ENCODE measurements around the gene DPYD.

- TF ChIP-seq CTCF (IDR thresholded peaks at IDR 0.05; ENCODE audit: insufficient read depth, low read depth, low read length): no peak
- TF ChIP-seq EZH2 (IDR thresholded peaks at IDR 0.05; ENCODE audit: insufficient read depth, low read length): no peak
Measured at GRCh38 chr1:97925151-97925550, 4.3 kb upstream of the DPYD start.

All from astrocyte (in vitro differentiated cells and primary cell).